ENCODE data around the gene TMEM129.
A peak's percentile ranks its signal among the peaks of the same experiment; 100 is the strongest.

Gene TMEM129

GRCh38 chr4:1746265-1746691 is 25.2 kb upstream of the TMEM129 start (continued):
- no peak for TF ChIP-seq PRDM10 (tag by site-specific recombination; IDR thresholded peaks at IDR 0.05)
- TF ChIP-seq ZNF211 (tag by site-specific recombination; IDR thresholded peaks at IDR 0.05; ENCODE audit: low read depth): no peak
- no peak for TF ChIP-seq ZNF391 (tag by site-specific recombination; IDR thresholded peaks at IDR 0.05; ENCODE audit: borderline replicate concordance, low read depth)
- no peak for TF ChIP-seq ZNF223 (tag by site-specific recombination; IDR thresholded peaks at IDR 0.05)
- peak; percentile 30; the same call in 1 of the 2 replicates for TF ChIP-seq ZFHX2 (tag by site-specific recombination; conservative IDR thresholded peaks at IDR 0.05)
- no peak for TF ChIP-seq ZNF548 (tag by site-specific recombination; IDR thresholded peaks at IDR 0.05)
- no peak for TF ChIP-seq ZBTB1 (tag by site-specific recombination; IDR thresholded peaks at IDR 0.05)
- TF ChIP-seq ZNF560 (tag by site-specific recombination; IDR thresholded peaks at IDR 0.05; ENCODE audit: borderline replicate concordance): no peak
- TF ChIP-seq REST (tag by site-specific recombination; IDR thresholded peaks at IDR 0.05): no peak
- TF ChIP-seq ZNF623 (tag by site-specific recombination; IDR thresholded peaks at IDR 0.05): no peak
- TF ChIP-seq SP2 (tag by site-specific recombination; IDR thresholded peaks at IDR 0.05): peak; percentile 34
- TF ChIP-seq ZBTB8A (tag by site-specific recombination; IDR thresholded peaks at IDR 0.05): no peak
- TF ChIP-seq ZNF585B (tag by site-specific recombination; IDR thresholded peaks at IDR 0.05): no peak
- no peak for TF ChIP-seq ZNF521 (tag by site-specific recombination; IDR thresholded peaks at IDR 0.05)
- no peak for TF ChIP-seq ZBTB21 (tag by site-specific recombination; IDR thresholded peaks at IDR 0.05)
- no peak for TF ChIP-seq ZNF555 (tag by site-specific recombination; conservative IDR thresholded peaks at IDR 0.05)
- TF ChIP-seq, protein P1, sequence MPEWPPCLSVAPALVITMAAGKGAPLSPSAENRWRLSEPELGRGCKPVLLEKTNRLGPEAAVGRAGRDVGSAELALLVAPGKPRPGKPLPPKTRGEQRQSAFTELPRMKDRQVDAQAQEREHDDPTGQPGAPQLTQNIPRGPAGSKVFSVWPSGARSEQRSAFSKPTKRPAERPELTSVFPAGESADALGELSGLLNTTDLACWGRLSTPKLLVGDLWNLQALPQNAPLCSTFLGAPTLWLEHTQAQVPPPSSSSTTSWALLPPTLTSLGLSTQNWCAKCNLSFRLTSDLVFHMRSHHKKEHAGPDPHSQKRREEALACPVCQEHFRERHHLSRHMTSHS (tag by site-specific recombination; IDR thresholded peaks at IDR 0.05): no peak
- TF ChIP-seq ZNF416 (tag by site-specific recombination; IDR thresholded peaks at IDR 0.05): no peak
- no peak for TF ChIP-seq WT1 (tag by site-specific recombination; IDR thresholded peaks at IDR 0.05)
- no peak for TF ChIP-seq ZNF394 (tag by site-specific recombination; IDR thresholded peaks at IDR 0.05; ENCODE audit: borderline replicate concordance)
- TF ChIP-seq ZNF214 (tag by site-specific recombination; IDR thresholded peaks at IDR 0.05; ENCODE audit: borderline replicate concordance): no peak
- no peak for TF ChIP-seq ZNF19 (tag by site-specific recombination; IDR thresholded peaks at IDR 0.05; ENCODE audit: low read depth)
- no peak for TF ChIP-seq ZNF138 (tag by site-specific recombination; IDR thresholded peaks at IDR 0.05; ENCODE audit: borderline replicate concordance)
- TF ChIP-seq MYNN (tag by site-specific recombination; IDR thresholded peaks at IDR 0.05; ENCODE audit: borderline replicate concordance): no peak
- TF ChIP-seq ZNF157 (tag by site-specific recombination; IDR thresholded peaks at IDR 0.05): no peak
- no peak for TF ChIP-seq ZNF785 (tag by site-specific recombination; IDR thresholded peaks at IDR 0.05)
- TF ChIP-seq ZNF175 (tag by site-specific recombination; IDR thresholded peaks at IDR 0.05): no peak
- no peak for TF ChIP-seq KLF10 (tag by site-specific recombination; IDR thresholded peaks at IDR 0.05)
- TF ChIP-seq ZNF514 (tag by site-specific recombination; IDR thresholded peaks at IDR 0.05): no peak
- no peak for TF ChIP-seq ZNF148 (tag by site-specific recombination; IDR thresholded peaks at IDR 0.05; ENCODE audit: borderline replicate concordance)
- no peak for TF ChIP-seq ZFP41 (tag by site-specific recombination; IDR thresholded peaks at IDR 0.05; ENCODE audit: borderline replicate concordance)
- TF ChIP-seq ZNF529 (tag by site-specific recombination; IDR thresholded peaks at IDR 0.05; ENCODE audit: insufficient replicate concordance): no peak
- TF ChIP-seq ZNF747 (tag by site-specific recombination; IDR thresholded peaks at IDR 0.05): no peak
